Measurements from ENCODE around the gene HES2. TPM values are rescaled to one million over a fixed set of nuclear protein-coding genes. Genes with fewer than 3 reads are reported as not detected.
A peak's percentile ranks its signal among the peaks of the same experiment; 100 is the strongest.

HES2 gene
- 1.5 and 1.8 TPM in 2 replicates for total RNA-seq (2014; rRNA removed; shearing (Covaris generic); ENCODE audit: low replicate concordance)

GRCh38 chr1:6419804-6420453 is at the start of gene HES2:
Gene HES2, minus strand, starts transcription at chr1:6419919. Its CDS starts 99 bp downstream, at chr1:6419820.
- in situ Hi-C loops (cut with HindIII; ENCODE audit: low pct_unique_long_range_greater_than_20kb, low sequenced_read_pairs), result no loop called here
- DNase-seq (ENCODE audit: low read depth), result no peak

- no peak for DNase-seq (ENCODE audit: low read depth)
- in situ Hi-C loops (cut with HindIII; ENCODE audit: low pct_unique_long_range_greater_than_20kb, low sequenced_read_pairs), result no loop called here
These were observed 49.2 kb upstream of the HES2 start for GRCh38 chr1:6468729-6469461.

GRCh38 chr1:6467744-6468688 is 48.3 kb upstream of the HES2 start:
- no peak for DNase-seq (ENCODE audit: low read depth)
- in situ Hi-C loops (cut with HindIII; ENCODE audit: low pct_unique_long_range_greater_than_20kb, low sequenced_read_pairs), result no loop called here

- DNase-seq (ENCODE audit: low read depth), result no peak
- in situ Hi-C loops (cut with HindIII; ENCODE audit: low pct_unique_long_range_greater_than_20kb, low sequenced_read_pairs), result no loop called here
These were observed 47.5 kb upstream of the HES2 start for GRCh38 chr1:6467224-6467623.

- no peak for DNase-seq (ENCODE audit: low read depth)
- in situ Hi-C loops (cut with HindIII; ENCODE audit: low pct_unique_long_range_greater_than_20kb, low sequenced_read_pairs), result no loop called here
These were observed 47.0 kb upstream of the HES2 start for GRCh38 chr1:6466751-6467150.

GRCh38 chr1:6466023-6466422 is 46.3 kb upstream of the HES2 start, which contains the start of gene TNFRSF25:
Gene TNFRSF25, minus strand, starts transcription at chr1:6466173. Its CDS starts 66 bp downstream, at chr1:6466107.
- in situ Hi-C loops (cut with HindIII; ENCODE audit: low pct_unique_long_range_greater_than_20kb, low sequenced_read_pairs), result no loop called here
- DNase-seq (ENCODE audit: low read depth), result no peak

- DNase-seq (ENCODE audit: low read depth), result no peak
- in situ Hi-C loops (cut with HindIII; ENCODE audit: low pct_unique_long_range_greater_than_20kb, low sequenced_read_pairs), result no loop called here
These were observed 45.8 kb upstream of the HES2 start for GRCh38 chr1:6465461-6466005.

- in situ Hi-C loops (cut with HindIII; ENCODE audit: low pct_unique_long_range_greater_than_20kb, low sequenced_read_pairs), result no loop called here
- DNase-seq (ENCODE audit: low read depth), result no peak
These were observed 45.2 kb upstream of the HES2 start for GRCh38 chr1:6464915-6465314.

GRCh38 chr1:6464514-6464836 is 44.8 kb upstream of the HES2 start:
- in situ Hi-C loops (cut with HindIII; ENCODE audit: low pct_unique_long_range_greater_than_20kb, low sequenced_read_pairs), result no loop called here
- DNase-seq (ENCODE audit: low read depth), result peak; percentile 41

GRCh38 chr1:6463120-6463412 is 43.3 kb upstream of the HES2 start:
- in situ Hi-C loops (cut with HindIII; ENCODE audit: low pct_unique_long_range_greater_than_20kb, low sequenced_read_pairs), result no loop called here
- no peak for DNase-seq (ENCODE audit: low read depth)

- no peak for DNase-seq (ENCODE audit: low read depth)
- in situ Hi-C loops (cut with HindIII; ENCODE audit: low pct_unique_long_range_greater_than_20kb, low sequenced_read_pairs), result no loop called here
These were observed 42.8 kb upstream of the HES2 start for GRCh38 chr1:6462412-6463119.

- in situ Hi-C loops (cut with HindIII; ENCODE audit: low pct_unique_long_range_greater_than_20kb, low sequenced_read_pairs), result no loop called here
- no peak for DNase-seq (ENCODE audit: low read depth)
These were observed 42.1 kb upstream of the HES2 start for GRCh38 chr1:6461538-6462411.

GRCh38 chr1:6461051-6461530 is 41.4 kb upstream of the HES2 start:
- DNase-seq (ENCODE audit: low read depth), result no peak
- in situ Hi-C loops (cut with HindIII; ENCODE audit: low pct_unique_long_range_greater_than_20kb, low sequenced_read_pairs), result no loop called here

- in situ Hi-C loops (cut with HindIII; ENCODE audit: low pct_unique_long_range_greater_than_20kb, low sequenced_read_pairs), result no loop called here
- no peak for DNase-seq (ENCODE audit: low read depth)
These were observed 40.8 kb upstream of the HES2 start for GRCh38 chr1:6460301-6461050.

- DNase-seq (ENCODE audit: low read depth), result no peak
- in situ Hi-C loops (cut with HindIII; ENCODE audit: low pct_unique_long_range_greater_than_20kb, low sequenced_read_pairs), result no loop called here
These were observed 40.1 kb upstream of the HES2 start for GRCh38 chr1:6459850-6460265.

GRCh38 chr1:6456800-6457466 is 37.2 kb upstream of the HES2 start:
- no peak for DNase-seq (ENCODE audit: low read depth)
- in situ Hi-C loops (cut with HindIII; ENCODE audit: low pct_unique_long_range_greater_than_20kb, low sequenced_read_pairs), result no loop called here

All from Caki2 (cell line).